ENCODE results near the gene BCAN. TPM values are rescaled to one million over a fixed set of nuclear protein-coding genes. Genes with fewer than 3 reads are reported as not detected.

The BCAN gene
- total and polyA plus RNA-seq, 8 donors = 0.34 to 0.87 (median 0.61) TPM

- Histone ChIP-seq H3K27ac (no peak overlapping the region), H3K27me3 (peaks cover 22 to 83% of the 10 kb centered on the region in 2 donors), H3K9me3 (no peaks in the 10 kb centered on the region), H3K4me3 (peak overlapping the region; percentile 2 to 27), H3K36me3 (no peaks in the 10 kb centered on the region), H3K4me1 (peaks cover 19 to 28% of the 10 kb centered on the region in 2 donors)
- DNase-seq = peak in 1 of 4 donors; percentile 48
- TF ChIP-seq CTCF (IDR thresholded peaks at IDR 0.05) = no peak
- peak; percentile 43 for ATAC-seq
- intact Hi-C loops (cut with DNase I) = no loop called here
Observed at GRCh38 chr1:156704930-156705320, 63.0 kb downstream of the BCAN start.

GRCh38 chr1:156705321-156705917 is 63.5 kb downstream of the BCAN start, which contains the start of gene CRABP2:
Gene CRABP2 (minus strand): TSS chr1:156705583. CDS start chr1:156705446, 137 bp downstream.
- peak within 1 kb of the TSS; percentile 27 to 31 for H3K4me3 ChIP-seq
- intact Hi-C loops (cut with DNase I) = no loop called here
- peaks cover 19 to 28% of the 10 kb centered on the region in 2 donors for H3K4me1 ChIP-seq
- peak within 1 kb of the TSS in 1 of 2 donors; percentile 68 for H3K27ac ChIP-seq
- DNase-seq (peak in 3 of 4 donors; percentile 39 to 83 (median 63)), ATAC-seq (peak; percentile 29)
- peaks cover 22 to 78% of the 10 kb centered on the region in 2 donors for H3K27me3 ChIP-seq
- H3K36me3 ChIP-seq = no peaks in the 10 kb centered on the region
- no peak for TF ChIP-seq CTCF (IDR thresholded peaks at IDR 0.05)
- H3K9me3 ChIP-seq = no peaks in the 10 kb centered on the region

GRCh38 chr1:156705918-156706656 is 64.2 kb downstream of the BCAN start:
- intact Hi-C loops (cut with DNase I) = no loop called here
- peak; percentile 75 for ATAC-seq
- Histone ChIP-seq H3K4me3 (peak overlapping the region; percentile 27 to 31), H3K9me3 (no peaks in the 10 kb centered on the region), H3K27ac (peak overlapping the region in 1 of 2 donors; percentile 68), H3K4me1 (peaks cover 19 to 28% of the 10 kb centered on the region in 2 donors), H3K27me3 (peaks cover 22 to 72% of the 10 kb centered on the region in 2 donors), H3K36me3 (no peaks in the 10 kb centered on the region)
- peak in 3 of 4 donors; percentile 59 to 78 (median 74) for DNase-seq
- TF ChIP-seq CTCF (IDR thresholded peaks at IDR 0.05) = peak; percentile 61 to 79

GRCh38 chr1:156706657-156707416 is 64.9 kb downstream of the BCAN start:
- intact Hi-C loops (cut with DNase I) = no loop called here
- peaks cover 19 to 28% of the 10 kb centered on the region in 2 donors for H3K4me1 ChIP-seq

More at GRCh38 chr1:156706657-156707416, 64.9 kb downstream of the BCAN start:
- Histone ChIP-seq H3K27me3 (peaks cover 22 to 65% of the 10 kb centered on the region in 2 donors), H3K27ac (peak overlapping the region in 1 of 2 donors; percentile 68), H3K9me3 (no peaks in the 10 kb centered on the region), H3K4me3 (peak overlapping the region; percentile 27 to 31), H3K36me3 (no peaks in the 10 kb centered on the region)
- peak; percentile 59 for ATAC-seq
- peak in 3 of 4 donors; percentile 64 to 86 (median 70) for DNase-seq
- no peak for TF ChIP-seq CTCF (IDR thresholded peaks at IDR 0.05)
